Epithelial cell of esophagus (primary cell): Measurements from ENCODE around the gene LAGE3.

Source experiments
- DNase-seq: peaks from one replicate; pipeline ENCODE4 v3.0.0; 2010; ENCODE audit warnings: low read depth
- H3K4me3 ChIP-seq: 2 replicates; pipeline ENCODE4 v1.5.1; 2011; ENCODE audit warnings: mild to moderate bottlenecking, low read length, control low read depth
- CTCF ChIP-seq: IDR thresholded peaks from 2 replicates; pipeline ENCODE4 v1.5.1; 2011; ENCODE audit warnings: low read depth, mild to moderate bottlenecking, low read length, control low read depth, inconsistent platforms; ENCODE audit not compliant: insufficient read depth; ENCODE audit errors: missing control alignments

Gene LAGE3

GRCh38 chrX:154472685-154473632, 6.1 kb downstream of the LAGE3 start:
- no peak for DNase-seq
- TF ChIP-seq CTCF = no peak
- no peak overlapping the region for H3K4me3 ChIP-seq

- no peak overlapping the region for H3K4me3 ChIP-seq
- TF ChIP-seq CTCF = no peak
- no peak for DNase-seq
These were observed 7.0 kb downstream of the LAGE3 start for GRCh38 chrX:154471839-154472684.

GRCh38 chrX:154470914-154471568, 8.0 kb downstream of the LAGE3 start:
- no peak for TF ChIP-seq CTCF
- H3K4me3 ChIP-seq = no peak overlapping the region
- DNase-seq = no peak

GRCh38 chrX:154470434-154470833, 8.6 kb downstream of the LAGE3 start:
- TF ChIP-seq CTCF = no peak
- H3K4me3 ChIP-seq = no peak overlapping the region
- no peak for DNase-seq

GRCh38 chrX:154469880-154470279, 9.2 kb downstream of the LAGE3 start:
- H3K4me3 ChIP-seq = no peak overlapping the region
- TF ChIP-seq CTCF = no peak
- no peak for DNase-seq

- no peak for DNase-seq
- TF ChIP-seq CTCF = no peak
- no peak overlapping the region for H3K4me3 ChIP-seq
These were observed 10.0 kb downstream of the LAGE3 start for GRCh38 chrX:154469114-154469513.
